ENCODE measurements around the gene TGFB2. TPM values are rescaled to one million over a fixed set of nuclear protein-coding genes. Genes with fewer than 3 reads are reported as not detected.

TGFB2 gene
- total RNA-seq, 1 experiment from 2014 or later, result 2.5 TPM

- TF ChIP-seq ZNF281 (CRISPR knock-in tag; IDR thresholded peaks at IDR 0.05), result no peak
- TF ChIP-seq TEAD1 (CRISPR knock-in tag; IDR thresholded peaks at IDR 0.05), result no peak
- no peak for TF ChIP-seq IRF1 (CRISPR knock-in tag; IDR thresholded peaks at IDR 0.05)
- TF ChIP-seq ZBTB43 (CRISPR knock-in tag; IDR thresholded peaks at IDR 0.05), result no peak
- no peak for TF ChIP-seq ERG (CRISPR knock-in tag; IDR thresholded peaks at IDR 0.05)
Observed at GRCh38 chr1:218350035-218350525, 4.9 kb downstream of the TGFB2 start (continued).

GRCh38 chr1:218350801-218351266, 5.7 kb downstream of the TGFB2 start:
- peaks cover 15% of the 10 kb centered on the region for H3K27me3 Mint-ChIP-seq (ENCODE audit: low read depth)
- H3K9me3 Mint-ChIP-seq, result no peaks in the 10 kb centered on the region
- H3K4me1 Mint-ChIP-seq, result peaks cover 64% of the 10 kb centered on the region
- POLR2A ChIA-PET, result no interaction called here
- no peak overlapping the region for H3K27ac Mint-ChIP-seq
- no peak for DNase-seq (ENCODE audit: low spot score)
- ATAC-seq, result no peak
- H3K4me3 Mint-ChIP-seq, result no peak overlapping the region
- H3K36me3 Mint-ChIP-seq, result no peaks in the 10 kb centered on the region
- CTCF ChIA-PET, result no interaction called here
- TF ChIP-seq FOXJ3 (CRISPR knock-in tag; IDR thresholded peaks at IDR 0.05; ENCODE audit: borderline replicate concordance) (no peak), ZBTB43 (CRISPR knock-in tag; IDR thresholded peaks at IDR 0.05) (no peak), AFF4 (CRISPR knock-in tag; IDR thresholded peaks at IDR 0.05; ENCODE audit: borderline replicate concordance) (no peak), PRDM15 (CRISPR knock-in tag; IDR thresholded peaks at IDR 0.05) (no peak), ZNF219 (CRISPR knock-in tag; IDR thresholded peaks at IDR 0.05; ENCODE audit: borderline replicate concordance) (no peak), JAZF1 (CRISPR knock-in tag; IDR thresholded peaks at IDR 0.05) (no peak), NFATC4 (CRISPR knock-in tag; IDR thresholded peaks at IDR 0.05) (no peak), GTF2I (CRISPR knock-in tag; conservative IDR thresholded peaks at IDR 0.05) (no peak), NFE2L1 (CRISPR knock-in tag; IDR thresholded peaks at IDR 0.05) (no peak), E2F5 (CRISPR knock-in tag; IDR thresholded peaks at IDR 0.05) (no peak), ZNF512 (CRISPR knock-in tag; IDR thresholded peaks at IDR 0.05; ENCODE audit: borderline replicate concordance) (no peak), FOXP1 (CRISPR knock-in tag; IDR thresholded peaks at IDR 0.05; ENCODE audit: borderline replicate concordance) (no peak)

Measured in WTC11 (cell line).